Measurements from ENCODE around the gene LRCOL1.

GRCh38 chr12:132560614-132561426 lies 49.6 kb downstream of the LRCOL1 start:
- TF ChIP-seq, protein P1, sequence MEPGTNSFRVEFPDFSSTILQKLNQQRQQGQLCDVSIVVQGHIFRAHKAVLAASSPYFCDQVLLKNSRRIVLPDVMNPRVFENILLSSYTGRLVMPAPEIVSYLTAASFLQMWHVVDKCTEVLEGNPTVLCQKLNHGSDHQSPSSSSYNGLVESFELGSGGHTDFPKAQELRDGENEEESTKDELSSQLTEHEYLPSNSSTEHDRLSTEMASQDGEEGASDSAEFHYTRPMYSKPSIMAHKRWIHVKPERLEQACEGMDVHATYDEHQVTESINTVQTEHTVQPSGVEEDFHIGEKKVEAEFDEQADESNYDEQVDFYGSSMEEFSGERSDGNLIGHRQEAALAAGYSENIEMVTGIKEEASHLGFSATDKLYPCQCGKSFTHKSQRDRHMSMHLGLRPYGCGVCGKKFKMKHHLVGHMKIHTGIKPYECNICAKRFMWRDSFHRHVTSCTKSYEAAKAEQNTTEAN (CRISPR knock-in tag; IDR thresholded peaks at IDR 0.05), result 0 out of 2 replicates have a peak, but pooled peaks have one; percentile 62
- TF ChIP-seq ZNF232 (CRISPR knock-in tag; IDR thresholded peaks at IDR 0.05), result no peak
- TF ChIP-seq ZNF121 (CRISPR knock-in tag; IDR thresholded peaks at IDR 0.05), result no peak; the same call in none of the 2 replicates
- TF ChIP-seq NFE2L1 (CRISPR knock-in tag; IDR thresholded peaks at IDR 0.05), result no peak
- TF ChIP-seq KAT7 (CRISPR knock-in tag; IDR thresholded peaks at IDR 0.05; ENCODE audit: borderline replicate concordance), result no peak
- no peak for TF ChIP-seq NR3C1 (CRISPR knock-in tag; conservative IDR thresholded peaks at IDR 0.05; ENCODE audit: low read depth)
- no peak for TF ChIP-seq NR1H2 (CRISPR knock-in tag; IDR thresholded peaks at IDR 0.05)
- TF ChIP-seq, protein P2, sequence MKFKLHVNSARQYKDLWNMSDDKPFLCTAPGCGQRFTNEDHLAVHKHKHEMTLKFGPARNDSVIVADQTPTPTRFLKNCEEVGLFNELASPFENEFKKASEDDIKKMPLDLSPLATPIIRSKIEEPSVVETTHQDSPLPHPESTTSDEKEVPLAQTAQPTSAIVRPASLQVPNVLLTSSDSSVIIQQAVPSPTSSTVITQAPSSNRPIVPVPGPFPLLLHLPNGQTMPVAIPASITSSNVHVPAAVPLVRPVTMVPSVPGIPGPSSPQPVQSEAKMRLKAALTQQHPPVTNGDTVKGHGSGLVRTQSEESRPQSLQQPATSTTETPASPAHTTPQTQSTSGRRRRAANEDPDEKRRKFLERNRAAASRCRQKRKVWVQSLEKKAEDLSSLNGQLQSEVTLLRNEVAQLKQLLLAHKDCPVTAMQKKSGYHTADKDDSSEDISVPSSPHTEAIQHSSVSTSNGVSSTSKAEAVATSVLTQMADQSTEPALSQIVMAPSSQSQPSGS (CRISPR knock-in tag; IDR thresholded peaks at IDR 0.05; ENCODE audit: borderline replicate concordance, low read depth), result no peak
- TF ChIP-seq, protein P3, sequence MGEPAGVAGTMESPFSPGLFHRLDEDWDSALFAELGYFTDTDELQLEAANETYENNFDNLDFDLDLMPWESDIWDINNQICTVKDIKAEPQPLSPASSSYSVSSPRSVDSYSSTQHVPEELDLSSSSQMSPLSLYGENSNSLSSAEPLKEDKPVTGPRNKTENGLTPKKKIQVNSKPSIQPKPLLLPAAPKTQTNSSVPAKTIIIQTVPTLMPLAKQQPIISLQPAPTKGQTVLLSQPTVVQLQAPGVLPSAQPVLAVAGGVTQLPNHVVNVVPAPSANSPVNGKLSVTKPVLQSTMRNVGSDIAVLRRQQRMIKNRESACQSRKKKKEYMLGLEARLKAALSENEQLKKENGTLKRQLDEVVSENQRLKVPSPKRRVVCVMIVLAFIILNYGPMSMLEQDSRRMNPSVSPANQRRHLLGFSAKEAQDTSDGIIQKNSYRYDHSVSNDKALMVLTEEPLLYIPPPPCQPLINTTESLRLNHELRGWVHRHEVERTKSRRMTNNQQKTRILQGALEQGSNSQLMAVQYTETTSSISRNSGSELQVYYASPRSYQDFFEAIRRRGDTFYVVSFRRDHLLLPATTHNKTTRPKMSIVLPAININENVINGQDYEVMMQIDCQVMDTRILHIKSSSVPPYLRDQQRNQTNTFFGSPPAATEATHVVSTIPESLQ (CRISPR knock-in tag; IDR thresholded peaks at IDR 0.05), result no peak
- TF ChIP-seq JUN (CRISPR knock-in tag; IDR thresholded peaks at IDR 0.05), result no peak
- no peak for TF ChIP-seq ATF1 (CRISPR knock-in tag; IDR thresholded peaks at IDR 0.05)
- TF ChIP-seq CREM (CRISPR knock-in tag; IDR thresholded peaks at IDR 0.05), result no peak; the same call in 1 of the 2 replicates
